ENCODE measurements around the gene RBM10.

- TF ChIP-seq CTCF (IDR thresholded peaks at IDR 0.05; ENCODE audit: insufficient read depth, low read length, poor library complexity, severe bottlenecking) (no peak), EZH2phosphoT487 (conservative IDR thresholded peaks at IDR 0.05; ENCODE audit: low read length) (no peak)
These were observed 28.2 kb downstream of the RBM10 start for GRCh38 chrX:47172971-47173792.

Data from SU-DHL-6 (cell line).